Dermis microvascular lymphatic vessel endothelial cell (primary cell): ENCODE data around the gene DUSP8. TPM values are rescaled to one million over a fixed set of nuclear protein-coding genes. Genes with fewer than 3 reads are reported as not detected.

Experiments used
- total RNA-seq: library from RNA; depleted of rRNA; stranded (reverse); fragments of >200 nt; gene quantifications from 2 replicates; pipeline ENCODE4 v1.2.1, GENCODE V29; 2014

Gene DUSP8
- total RNA-seq, 1 donor from 2014 or later, result 0.26 TPM

Other genes with a start within 250 kb of the DUSP8 start
- 0.38 and 0.39 TPM in 2 replicates for gene BRSK2, start 182.3 kb downstream of the DUSP8 start, total RNA-seq
- 42.2 and 52.2 TPM in 2 replicates for gene MOB2, start 85.5 kb downstream of the DUSP8 start, total RNA-seq
- not detected in 2 replicates for gene KRTAP5-1, start 13.0 kb upstream of the DUSP8 start, total RNA-seq
- not detected in 2 replicates for gene KRTAP5-2, start 26.0 kb upstream of the DUSP8 start, total RNA-seq
- not detected in 2 replicates for gene KRTAP5-3, start 36.2 kb upstream of the DUSP8 start, total RNA-seq
- not detected in 2 replicates for gene KRTAP5-4, start 49.9 kb upstream of the DUSP8 start, total RNA-seq
- gene KRTAP5-5, start 57.5 kb upstream of the DUSP8 start, total RNA-seq, result not detected in 2 replicates
- 0.13 and 0.25 TPM in 2 replicates for gene KRTAP5-6, start 124.9 kb upstream of the DUSP8 start, total RNA-seq
- gene IFITM10, start 178.3 kb upstream of the DUSP8 start, total RNA-seq, result 0.39 and 1.3 TPM in 2 replicates
- 105 and 909 TPM in 2 replicates for gene CTSD, start 191.7 kb upstream of the DUSP8 start, total RNA-seq